Caco-2 (cell line): ENCODE results near the gene BICDL2. TPM values are rescaled to one million over a fixed set of nuclear protein-coding genes. Genes with fewer than 3 reads are reported as not detected.
A peak's percentile ranks its signal among the peaks of the same experiment; 100 is the strongest.

ENCODE experiments used
- Bru-seq: library from RNA; stranded (reverse); fragments of 400-500 nt; gene quantifications from one replicate; lab custom pipeline; 2021; lab: Mats Ljungman, UMichigan
- BruChase-seq, 2 experiments: library from RNA; stranded (reverse); fragments of 400-500 nt; gene quantifications; one replicate each; lab custom pipeline; 2021; lab: Mats Ljungman, UMichigan
- BruUV-seq: library from RNA; stranded (reverse); fragments of 400-500 nt; replicated peaks from 2 replicates; lab custom pipeline; 2021; lab: Mats Ljungman, UMichigan
- CTCF ChIA-PET: fragments of 300-600 bp; sonication (Branson Sonifier 250); formaldehyde crosslinking; loops from one replicate; lab custom pipeline; 2022; ENCODE audit warnings: antibody characterized with exemption; lab: Charles Lee
- POLR2A ChIA-PET: fragments of 300-600 bp; sonication (Branson Sonifier 250); formaldehyde crosslinking; loops from one replicate; lab custom pipeline; 2022; ENCODE audit warnings: antibody characterized with exemption; lab: Charles Lee
- DNase-seq, 2 experiments: peaks; one replicate each; pipeline versions ENCODE4 v3.0.0 to v3.0.0-alpha.2; 2020 to 2022
- H3K27me3 ChIP-seq: replicated peaks from 2 replicates; pipeline ENCODE4 v1.6.0; 2011; ENCODE audit warnings: low read length; ENCODE audit not compliant: control insufficient read depth, insufficient read depth
- H3K36me3 ChIP-seq: 2 replicates; pipeline ENCODE4 v1.5.1; 2011; ENCODE audit warnings: low read length; ENCODE audit not compliant: control insufficient read depth, insufficient read depth
- H3K4me1 ChIP-seq: fragments of 250-450 bp; sonication (Bioruptor Pico); 2 replicates; pipeline ENCODE4 v1.5.1; 2020; ENCODE audit warnings: mild to moderate bottlenecking
- H3K4me3 ChIP-seq: 2 replicates; pipeline ENCODE4 v1.5.1; 2011; ENCODE audit warnings: low read depth, mild to moderate bottlenecking, control low read depth, low read length
- H3K9me3 ChIP-seq: fragments of 250-450 bp; sonication (Bioruptor Pico); 2 replicates; pipeline ENCODE4 v1.5.1; 2020; ENCODE audit warnings: mild to moderate bottlenecking, moderate library complexity
- H3K27ac Mint-ChIP-seq: one replicate; pipeline ENCODE4 v1.8.0; 2022; ENCODE audit warnings: mixed read lengths; ENCODE audit not compliant: unreplicated experiment
- H3K27me3 Mint-ChIP-seq: one replicate; pipeline ENCODE4 v1.8.0; 2022; ENCODE audit warnings: mixed read lengths; ENCODE audit not compliant: insufficient read depth, unreplicated experiment
- H3K36me3 Mint-ChIP-seq: one replicate; pipeline ENCODE4 v1.8.0; 2022; ENCODE audit warnings: mild to moderate bottlenecking, mixed read lengths; ENCODE audit not compliant: insufficient read depth, unreplicated experiment
- H3K4me1 Mint-ChIP-seq: one replicate; pipeline ENCODE4 v1.8.0; 2022; ENCODE audit warnings: low read depth, mixed read lengths; ENCODE audit not compliant: unreplicated experiment
- H3K4me3 Mint-ChIP-seq: one replicate; pipeline ENCODE4 v1.8.0; 2022; ENCODE audit warnings: mild to moderate bottlenecking, moderate library complexity, mixed read lengths; ENCODE audit not compliant: unreplicated experiment
- H3K9me3 Mint-ChIP-seq: one replicate; pipeline ENCODE4 v1.8.0; 2022; ENCODE audit warnings: mixed read lengths; ENCODE audit not compliant: unreplicated experiment
- CTCF ChIP-seq, 2 experiments: fragments of 200-600 bp in 1 of 2; IDR thresholded peaks; 1 replicate in 1 of 2; 2 replicates in 1 of 2; pipeline versions ENCODE4 v1.5.1 to v1.8.0; 2011 to 2022; ENCODE audit warnings: antibody characterized with exemption in 1 of 2, control low read depth in 1 of 2, inconsistent platforms in 1 of 2, low read depth in 1 of 2, low read length in 1 of 2, mild to moderate bottlenecking in 1 of 2, moderate library complexity in 1 of 2; ENCODE audit not compliant: insufficient read depth in 1 of 2, severe bottlenecking in 1 of 2, unreplicated experiment in 1 of 2
- intact Hi-C: fragments of 100-400 bp; cut with micrococcal nuclease; formaldehyde crosslinking; loops from one replicate; pipeline ENCODE4 v1.10.0; 2022; ENCODE audit not compliant: unreplicated experiment
- long read RNA-seq: library from polyadenylated mRNA; stranded (forward); transcript quantifications from one replicate; pipeline ENCODE4 v2.0.0, GENCODE V29; 2022
- total RNA-seq: library from RNA; stranded (reverse); gene quantifications from 2 replicates; pipeline ENCODE4 v1.2.3, GENCODE V29; 2022

The BICDL2 gene
- total RNA-seq: 10.6 and 11.1 TPM in 2 replicates
- Bru-seq, nascent RNA: percentile 51 among the genes with signal in this experiment
- percentile 52 among the genes with signal in this experiment for BruChase-seq, experiment 1, labeled RNA remaining after a 2-hour chase
- BruChase-seq, experiment 2, labeled RNA remaining after a 6-hour chase: percentile 57 among the genes with signal in this experiment
- long read RNA-seq, partial matches to known transcripts: 0 of 3 reads
- long read RNA-seq, other reads (novel, unspliced or antisense): 1 of 3 reads

- H3K4me1 ChIP-seq: no peaks in the 10 kb centered on the region; the same call in 1 of the 2 replicates
- no peaks in the 10 kb centered on the region for H3K36me3 ChIP-seq
- Mint-ChIP-seq H3K27ac (peak within 1 kb of the TSS; percentile 35), H3K4me3 (peak within 1 kb of the TSS; percentile 73), H3K4me1 (no peaks in the 10 kb centered on the region), H3K36me3 (peaks cover 6% of the 10 kb centered on the region), H3K27me3 (no peaks in the 10 kb centered on the region), H3K9me3 (no peaks in the 10 kb centered on the region)
- peak in 1 of 2 experiments; percentile 73 for DNase-seq
- H3K4me3 ChIP-seq: peak within 1 kb of the TSS; percentile 67
- ChIA-PET POLR2A (no interaction called here), CTCF (interaction anchor here (0.6 kb wide), 1 partner anchor 16 kb away, joined by 4 read pairs; the partner anchor contains the start of gene TNFRSF12A)
- intact Hi-C loops: no loop called here
- no peaks in the 10 kb centered on the region for H3K27me3 ChIP-seq
- no peaks in the 10 kb centered on the region for H3K9me3 ChIP-seq
- no peak for TF ChIP-seq CTCF (IDR thresholded peaks at IDR 0.05; ENCODE audit: insufficient read depth in 1 of 2, low read depth in 1 of 2, low read length in 1 of 2, severe bottlenecking in 1 of 2, unreplicated experiment in 1 of 2)
- no TSS peak for BruUV-seq
These were observed at the start of gene BICDL2 for GRCh38 chr16:3036726-3037315. BICDL2 (minus strand) TSS chr16:3036944; CDS start chr16:3035496, 1,448 bp downstream.

GRCh38 chr16:3085868-3086595 is 49.3 kb upstream of the BICDL2 start:
- H3K27me3 Mint-ChIP-seq: no peaks in the 10 kb centered on the region
- H3K4me3 ChIP-seq: no peak overlapping the region
- intact Hi-C loops: no loop called here
- no TSS peak for BruUV-seq
- H3K36me3 Mint-ChIP-seq: no peaks in the 10 kb centered on the region
- no peaks in the 10 kb centered on the region for H3K4me1 Mint-ChIP-seq
- no peaks in the 10 kb centered on the region for H3K27me3 ChIP-seq
- no peaks in the 10 kb centered on the region for H3K36me3 ChIP-seq
- no peak overlapping the region for H3K27ac Mint-ChIP-seq
- H3K4me1 ChIP-seq: peaks cover 10% of the 10 kb centered on the region
- POLR2A ChIA-PET: interaction anchor here (0.5 to 0.6 kb wide), 2 partner anchors 39 to 73 kb away, joined by 3 read pairs; no protein-coding TSS in a partner anchor
- CTCF ChIA-PET: no interaction called here
- no peaks in the 10 kb centered on the region for H3K9me3 ChIP-seq
- no peak overlapping the region for H3K4me3 Mint-ChIP-seq
- no peaks in the 10 kb centered on the region for H3K9me3 Mint-ChIP-seq
- TF ChIP-seq CTCF (IDR thresholded peaks at IDR 0.05; ENCODE audit: insufficient read depth in 1 of 2, low read depth in 1 of 2, low read length in 1 of 2, severe bottlenecking in 1 of 2, unreplicated experiment in 1 of 2): no peak
- no peak for DNase-seq

DNA sequence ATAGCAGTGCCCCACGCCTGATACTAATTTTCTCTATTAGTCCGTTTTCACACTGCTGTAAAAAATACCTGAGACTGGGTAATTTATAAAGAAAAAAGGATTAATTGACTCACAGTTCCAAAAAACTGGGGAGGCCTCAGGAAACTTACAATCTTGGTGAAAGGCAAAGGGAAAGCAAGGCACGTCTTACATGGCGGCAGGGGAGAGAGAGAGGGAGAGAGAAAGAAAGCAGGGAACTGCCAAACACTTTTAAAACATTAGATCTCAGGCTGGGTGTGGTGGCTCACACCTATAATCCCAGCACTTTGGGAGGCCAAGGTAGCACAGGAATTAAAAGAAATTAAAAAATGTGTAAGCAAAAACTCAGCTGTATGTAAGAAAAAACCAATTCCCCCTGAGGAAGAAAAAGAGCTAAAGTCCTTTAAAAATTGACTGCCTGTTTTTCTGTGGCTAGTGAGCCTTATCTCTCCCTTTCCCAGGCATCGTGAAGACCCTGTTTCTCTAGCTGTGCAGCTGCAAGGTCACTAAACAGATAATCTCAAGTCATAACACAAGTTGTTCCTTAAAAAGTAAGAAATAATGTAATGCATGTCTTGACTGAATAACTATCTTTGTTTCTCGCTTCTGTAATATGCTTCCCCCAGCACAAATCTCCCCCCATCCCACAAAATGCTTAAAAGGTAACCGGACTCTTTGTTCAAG is 48.4 kb upstream of the BICDL2 start:
- Histone ChIP-seq H3K4me1 (peaks cover 10% of the 10 kb centered on the region), H3K4me3 (no peak overlapping the region), H3K27me3 (no peaks in the 10 kb centered on the region), H3K36me3 (no peaks in the 10 kb centered on the region), H3K9me3 (no peaks in the 10 kb centered on the region)
- TF ChIP-seq CTCF (IDR thresholded peaks at IDR 0.05; ENCODE audit: insufficient read depth in 1 of 2, low read depth in 1 of 2, low read length in 1 of 2, severe bottlenecking in 1 of 2, unreplicated experiment in 1 of 2): no peak
- ChIA-PET CTCF (no interaction called here), POLR2A (interaction anchor here (0.5 kb wide), 1 partner anchor 40 kb away, joined by 3 read pairs; no protein-coding TSS in a partner anchor)
- Mint-ChIP-seq H3K36me3 (no peaks in the 10 kb centered on the region), H3K27ac (no peak overlapping the region), H3K9me3 (no peaks in the 10 kb centered on the region), H3K4me1 (no peaks in the 10 kb centered on the region), H3K27me3 (no peaks in the 10 kb centered on the region), H3K4me3 (no peak overlapping the region)
- DNase-seq: no peak
- intact Hi-C loops: no loop called here
- BruUV-seq: no TSS peak
